Upper lobe of left lung (tissue), 6 donors: ENCODE measurements around the gene MAP3K3. TPM values are rescaled to one million over a fixed set of nuclear protein-coding genes. Genes with fewer than 3 reads are reported as not detected.

Experiments
- ATAC-seq, 2 donors: fragments of 200-7000 bp; cut with Tn5 transposase; one replicate each; pipeline ENCODE4 v1.9.1; 2022; ENCODE audit warnings: mild to moderate bottlenecking in 2 of 2, moderate library complexity in 2 of 2; ENCODE audit not compliant: low FRiP score in 2 of 2
- DNase-seq, 2 donors: peaks; one replicate each; pipeline ENCODE4 v3.0.0-alpha.2; 2019 to 2020
- H3K27ac ChIP-seq, 4 donors: fragments of 200-600 bp; sonication (generic); one replicate each; pipeline ENCODE4 v1.5.1; 2016 to 2019
- H3K27me3 ChIP-seq, 4 donors: fragments of 200-600 bp; sonication (generic); one replicate each; pipeline ENCODE4 v1.5.1; 2017 to 2019
- H3K36me3 ChIP-seq, 4 donors: fragments of 200-600 bp; sonication (generic); one replicate each; pipeline ENCODE4 v1.5.1; 2016 to 2019
- H3K4me1 ChIP-seq, 4 donors: fragments of 200-600 bp; sonication (generic); one replicate each; pipeline ENCODE4 v1.5.1; 2018 to 2019
- H3K4me3 ChIP-seq, 4 donors: fragments of 200-600 bp; sonication (generic); one replicate each; pipeline ENCODE4 v1.5.1; 2017 to 2019; ENCODE audit warnings: mild to moderate bottlenecking in 2 of 4, moderate library complexity in 1 of 4
- H3K9me3 ChIP-seq, 4 donors: fragments of 200-600 bp; sonication (generic); one replicate each; pipeline ENCODE4 v1.5.1; 2018 to 2019
- EP300 ChIP-seq, 4 donors: sonication (generic); formaldehyde crosslinking; IDR thresholded peaks; one replicate each; pipeline ENCODE4 v1.5.1; 2017; ENCODE audit warnings: antibody characterized with exemption in 4 of 4, control low read depth in 2 of 4
- POLR2A ChIP-seq, 4 donors: fragments of 450-650 bp; IDR thresholded peaks; one replicate each; pipeline ENCODE4 v1.5.1; 2016 to 2017; ENCODE audit warnings: antibody characterized with exemption in 4 of 4, mild to moderate bottlenecking in 2 of 4
- POLR2AphosphoS5 ChIP-seq, 2 donors: sonication (generic); formaldehyde crosslinking; IDR thresholded peaks; one replicate each; pipeline ENCODE4 v1.5.1; 2017; ENCODE audit warnings: antibody characterized with exemption in 2 of 2
- WGBS, 2 donors: methylation state at CpG; one replicate each; pipeline ENCODE4 v1.1.5; 2017 to 2018; 5-methylcytosine and 5-hydroxymethylcytosine counted together
- total RNA-seq, 6 donors: library from RNA; depleted of rRNA in 4 of 6; stranded (reverse); fragments of >200 nt in 4 of 6; gene quantifications; one replicate each; pipeline versions ENCODE4 v1.1.0 to v1.2.1, GENCODE V29; 2016 to 2021
- TF ChIP-seq, protein P1 (sequence below), 6 experiments: fragments of 450-650 bp in 4 of 6; fragments of 200-600 bp in 2 of 6; sonication (generic) in 2 of 6; IDR thresholded peaks; one replicate each; pipeline ENCODE4 v1.5.1; 2016 to 2019; ENCODE audit warnings: antibody characterized with exemption in 6 of 6
- donor health status: DM: no; HTN: no; CAD: no; lungs with moderate emphysema.
- donor health status: DM: no; HTN: yes; CAD: no; lungs with severe emphysema.

The MAP3K3 gene
- total RNA-seq, 6 donors from 2014 or later = 55.1 to 116 (median 60.4) TPM

DNA sequence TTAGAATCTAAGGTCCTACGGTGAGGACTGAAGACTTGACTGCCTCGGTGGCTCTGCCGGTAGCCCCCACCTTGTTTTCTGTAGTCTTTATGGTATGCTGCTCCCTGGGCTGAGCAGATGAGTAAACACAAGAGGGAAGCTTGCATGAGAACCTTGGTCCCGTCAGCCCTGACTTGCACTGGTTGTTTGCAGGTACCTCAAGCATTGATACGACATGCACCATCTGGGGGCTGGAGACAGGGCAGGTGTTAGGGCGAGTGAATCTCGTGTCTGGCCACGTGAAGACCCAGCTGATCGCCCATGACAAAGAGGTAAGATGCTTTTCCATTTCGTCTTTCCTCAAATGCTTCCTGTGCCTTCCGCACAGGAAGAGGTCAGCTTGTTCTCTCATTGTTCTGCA is 42.6 kb upstream of the MAP3K3 start:
- TF ChIP-seq EP300 (IDR thresholded peaks at IDR 0.05) = no peak
- TF ChIP-seq POLR2AphosphoS5 (IDR thresholded peaks at IDR 0.05) = no peak
- TF ChIP-seq POLR2A (IDR thresholded peaks at IDR 0.05) = no peak
- TF ChIP-seq, protein P1, sequence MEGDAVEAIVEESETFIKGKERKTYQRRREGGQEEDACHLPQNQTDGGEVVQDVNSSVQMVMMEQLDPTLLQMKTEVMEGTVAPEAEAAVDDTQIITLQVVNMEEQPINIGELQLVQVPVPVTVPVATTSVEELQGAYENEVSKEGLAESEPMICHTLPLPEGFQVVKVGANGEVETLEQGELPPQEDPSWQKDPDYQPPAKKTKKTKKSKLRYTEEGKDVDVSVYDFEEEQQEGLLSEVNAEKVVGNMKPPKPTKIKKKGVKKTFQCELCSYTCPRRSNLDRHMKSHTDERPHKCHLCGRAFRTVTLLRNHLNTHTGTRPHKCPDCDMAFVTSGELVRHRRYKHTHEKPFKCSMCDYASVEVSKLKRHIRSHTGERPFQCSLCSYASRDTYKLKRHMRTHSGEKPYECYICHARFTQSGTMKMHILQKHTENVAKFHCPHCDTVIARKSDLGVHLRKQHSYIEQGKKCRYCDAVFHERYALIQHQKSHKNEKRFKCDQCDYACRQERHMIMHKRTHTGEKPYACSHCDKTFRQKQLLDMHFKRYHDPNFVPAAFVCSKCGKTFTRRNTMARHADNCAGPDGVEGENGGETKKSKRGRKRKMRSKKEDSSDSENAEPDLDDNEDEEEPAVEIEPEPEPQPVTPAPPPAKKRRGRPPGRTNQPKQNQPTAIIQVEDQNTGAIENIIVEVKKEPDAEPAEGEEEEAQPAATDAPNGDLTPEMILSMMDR (IDR thresholded peaks at IDR 0.05) = no peak
- no peak for DNase-seq
- Histone ChIP-seq H3K4me1 (peaks cover 4 to 12% (median 7%) of the 10 kb centered on the region in 4 donors), H3K27ac (peak overlapping the region in 2 of 4 donors; percentile 39 to 55), H3K36me3 (peaks cover 12 to 49% (median 37%) of the 10 kb centered on the region in 4 donors), H3K4me3 (no peak overlapping the region), H3K27me3 (no peaks in the 10 kb centered on the region), H3K9me3 (no peaks in the 10 kb centered on the region)
- no peak for ATAC-seq
- 62 to 72% methylated on average over 7 to 11 of the region's 11 CpGs for WGBS, 2 donors

DNA sequence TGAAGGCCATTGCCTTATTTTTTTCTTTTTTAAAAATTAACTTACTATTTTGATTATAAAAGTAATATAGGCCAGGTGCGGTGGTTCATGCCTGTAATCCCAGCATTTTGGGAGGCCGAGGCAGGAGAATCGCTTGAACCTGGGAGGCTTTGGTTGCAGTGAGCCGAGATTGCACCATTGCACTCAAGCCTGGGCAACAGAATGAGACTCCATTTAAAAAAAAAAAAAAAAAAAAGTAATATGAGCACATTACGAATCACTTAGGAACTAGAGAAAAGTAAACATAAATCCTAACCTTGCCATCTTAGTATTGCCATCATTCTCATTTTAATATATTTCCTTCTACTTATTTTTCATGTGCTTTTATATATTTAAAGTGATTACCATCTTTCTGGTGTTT is 34.4 kb upstream of the MAP3K3 start:
- DNase-seq = no peak
- Histone ChIP-seq H3K9me3 (no peaks in the 10 kb centered on the region), H3K4me1 (no peaks in the 10 kb centered on the region), H3K36me3 (peaks cover 40 to 93% (median 76%) of the 10 kb centered on the region in 4 donors), H3K27me3 (no peaks in the 10 kb centered on the region), H3K27ac (no peak overlapping the region), H3K4me3 (no peak overlapping the region)
- WGBS, 2 donors = 93 to 94% methylated on average over 5 of the region's 5 CpGs
- TF ChIP-seq EP300 (IDR thresholded peaks at IDR 0.05) = no peak
- TF ChIP-seq, protein P1 (IDR thresholded peaks at IDR 0.05) = no peak
- no peak for TF ChIP-seq POLR2A (IDR thresholded peaks at IDR 0.05)
- no peak for TF ChIP-seq POLR2AphosphoS5 (IDR thresholded peaks at IDR 0.05)
- no peak for ATAC-seq

DNA sequence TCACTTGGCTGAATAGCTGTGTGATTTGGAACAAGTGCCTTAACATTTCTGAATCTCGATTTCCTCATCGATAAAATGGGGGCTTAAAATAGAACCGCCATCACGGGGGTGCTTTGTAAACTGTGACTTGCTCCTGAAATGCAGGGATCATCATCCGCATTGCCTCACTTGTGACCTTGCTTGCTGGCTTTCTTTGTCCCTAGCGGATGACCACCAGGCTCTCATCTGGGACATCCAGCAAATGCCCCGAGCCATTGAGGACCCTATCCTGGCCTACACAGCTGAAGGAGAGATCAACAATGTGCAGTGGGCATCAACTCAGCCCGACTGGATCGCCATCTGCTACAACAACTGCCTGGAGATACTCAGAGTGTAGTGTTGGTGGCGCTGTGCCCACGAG is 33.4 kb upstream of the MAP3K3 start:
- H3K27ac ChIP-seq = no peak overlapping the region
- no peaks in the 10 kb centered on the region for H3K4me1 ChIP-seq
- no peaks in the 10 kb centered on the region for H3K27me3 ChIP-seq
- TF ChIP-seq POLR2AphosphoS5 (IDR thresholded peaks at IDR 0.05) (no peak), EP300 (IDR thresholded peaks at IDR 0.05) (no peak), POLR2A (IDR thresholded peaks at IDR 0.05) (no peak)
- TF ChIP-seq, protein P1 (IDR thresholded peaks at IDR 0.05) = no peak
- DNase-seq (no peak), ATAC-seq (no peak)
- H3K4me3 ChIP-seq = no peak overlapping the region
- 88 to 89% methylated on average over 11 of the region's 11 CpGs for WGBS, 2 donors
- H3K36me3 ChIP-seq = peaks cover 31 to 83% (median 69%) of the 10 kb centered on the region in 4 donors
- no peaks in the 10 kb centered on the region for H3K9me3 ChIP-seq

DNA sequence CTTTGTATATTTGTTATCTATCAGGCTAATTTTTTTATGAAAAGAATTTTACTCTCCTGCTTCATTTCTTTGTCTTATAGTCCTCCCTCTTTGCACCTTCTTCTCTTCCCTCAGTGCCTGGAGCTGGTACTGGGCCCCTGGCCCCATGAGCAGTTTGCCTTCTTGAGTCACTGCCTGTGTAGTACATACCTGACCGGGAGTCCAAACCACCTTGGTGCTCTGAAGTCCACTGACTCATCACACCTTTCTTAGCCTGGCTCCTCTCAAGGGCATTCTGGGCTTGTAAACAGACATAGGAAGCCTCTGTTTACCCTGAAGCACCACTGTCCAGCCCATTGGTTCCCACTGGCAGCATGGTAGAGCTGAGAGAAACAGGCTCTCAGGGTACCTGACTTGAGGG is 32.6 kb upstream of the MAP3K3 start:
- peaks cover 31 to 77% (median 63%) of the 10 kb centered on the region in 4 donors for H3K36me3 ChIP-seq
- ATAC-seq (no peak), DNase-seq (no peak)
- WGBS, 2 donors = 93 to 100% methylated on average over 1 of the region's 1 CpG
- H3K9me3 ChIP-seq = no peaks in the 10 kb centered on the region
- H3K27ac ChIP-seq = no peak overlapping the region
- no peaks in the 10 kb centered on the region for H3K27me3 ChIP-seq
- no peak overlapping the region for H3K4me3 ChIP-seq
- H3K4me1 ChIP-seq = no peaks in the 10 kb centered on the region
- TF ChIP-seq EP300 (IDR thresholded peaks at IDR 0.05) = no peak
- TF ChIP-seq POLR2A (IDR thresholded peaks at IDR 0.05) = no peak
- TF ChIP-seq POLR2AphosphoS5 (IDR thresholded peaks at IDR 0.05) = no peak
- TF ChIP-seq, protein P1 (IDR thresholded peaks at IDR 0.05) = no peak

DNA sequence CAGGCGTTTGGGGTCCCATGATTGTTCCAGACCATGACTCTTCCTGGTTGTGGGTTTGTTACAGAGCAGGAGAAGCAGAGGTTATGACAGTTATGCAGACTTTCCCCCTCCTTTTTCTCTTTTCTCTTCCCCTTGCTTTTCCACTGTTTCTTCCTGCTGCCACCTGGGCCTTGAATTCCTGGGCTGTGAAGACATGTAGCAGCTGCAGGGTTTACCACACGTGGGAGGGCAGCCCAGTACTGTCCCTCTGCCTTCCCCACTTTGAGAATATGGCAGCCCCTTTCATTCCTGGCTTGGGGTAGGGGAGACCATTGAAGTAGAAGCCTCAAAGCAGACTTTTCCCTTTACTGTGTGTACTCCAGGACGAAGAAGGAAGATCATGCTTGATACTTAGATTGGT is 29.4 kb upstream of the MAP3K3 start:
- Histone ChIP-seq H3K9me3 (no peaks in the 10 kb centered on the region), H3K27ac (no peak overlapping the region), H3K4me3 (no peak overlapping the region), H3K4me1 (peaks cover 0 to 7% (median 0%) of the 10 kb centered on the region in 4 donors), H3K27me3 (no peaks in the 10 kb centered on the region), H3K36me3 (peaks cover 22 to 51% (median 45%) of the 10 kb centered on the region in 4 donors)
- 91 to 93% methylated on average over 3 of the region's 3 CpGs for WGBS, 2 donors
- DNase-seq = no peak
- no peak for TF ChIP-seq EP300 (IDR thresholded peaks at IDR 0.05)
- TF ChIP-seq, protein P1 (IDR thresholded peaks at IDR 0.05) = no peak
- no peak for ATAC-seq
